ENCODE results near the gene ZNF322. TPM values are rescaled to one million over a fixed set of nuclear protein-coding genes. Genes with fewer than 3 reads are reported as not detected.

Gene ZNF322
- total and polyA plus RNA-seq, 11 donors, result 4.0 to 17.2 (median 11.7) TPM

DNA sequence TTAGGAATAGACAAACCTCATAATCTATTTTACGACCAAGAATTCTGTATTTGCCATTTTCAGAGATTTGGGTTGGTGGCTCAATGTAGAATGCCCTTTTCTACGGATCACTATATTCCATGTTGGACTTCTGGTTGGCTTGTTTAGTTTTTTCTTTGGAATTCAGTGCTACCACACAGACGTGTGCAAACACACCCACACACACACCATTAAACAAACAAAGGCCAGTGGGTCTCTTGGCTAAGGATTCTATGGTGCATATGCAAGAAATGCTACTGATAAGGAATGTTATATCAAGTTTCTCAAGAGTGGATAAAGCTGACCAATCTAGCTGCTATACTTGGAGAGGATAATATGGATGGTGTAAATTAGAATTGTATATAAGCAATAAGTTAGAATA lies 54.7 kb downstream of the ZNF322 start:
- peaks cover 0 to 13% (median 6%) of the 10 kb centered on the region in 9 donors for H3K36me3 ChIP-seq
- 72 to 80% (median 76%) methylated on average over 3 of the region's 3 CpGs for WGBS, 4 donors
- no peak for TF ChIP-seq POLR2A (IDR thresholded peaks at IDR 0.05)
- TF ChIP-seq, protein P1, sequence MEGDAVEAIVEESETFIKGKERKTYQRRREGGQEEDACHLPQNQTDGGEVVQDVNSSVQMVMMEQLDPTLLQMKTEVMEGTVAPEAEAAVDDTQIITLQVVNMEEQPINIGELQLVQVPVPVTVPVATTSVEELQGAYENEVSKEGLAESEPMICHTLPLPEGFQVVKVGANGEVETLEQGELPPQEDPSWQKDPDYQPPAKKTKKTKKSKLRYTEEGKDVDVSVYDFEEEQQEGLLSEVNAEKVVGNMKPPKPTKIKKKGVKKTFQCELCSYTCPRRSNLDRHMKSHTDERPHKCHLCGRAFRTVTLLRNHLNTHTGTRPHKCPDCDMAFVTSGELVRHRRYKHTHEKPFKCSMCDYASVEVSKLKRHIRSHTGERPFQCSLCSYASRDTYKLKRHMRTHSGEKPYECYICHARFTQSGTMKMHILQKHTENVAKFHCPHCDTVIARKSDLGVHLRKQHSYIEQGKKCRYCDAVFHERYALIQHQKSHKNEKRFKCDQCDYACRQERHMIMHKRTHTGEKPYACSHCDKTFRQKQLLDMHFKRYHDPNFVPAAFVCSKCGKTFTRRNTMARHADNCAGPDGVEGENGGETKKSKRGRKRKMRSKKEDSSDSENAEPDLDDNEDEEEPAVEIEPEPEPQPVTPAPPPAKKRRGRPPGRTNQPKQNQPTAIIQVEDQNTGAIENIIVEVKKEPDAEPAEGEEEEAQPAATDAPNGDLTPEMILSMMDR (IDR thresholded peaks at IDR 0.05), result no peak
- ATAC-seq, result no peak
- no peaks in the 10 kb centered on the region for H3K27me3 ChIP-seq
- H3K4me1 ChIP-seq, result no peaks in the 10 kb centered on the region
- H3K4me3 ChIP-seq, result no peak overlapping the region
- no peak overlapping the region for H3K27ac ChIP-seq
- H3K9me3 ChIP-seq, result no peaks in the 10 kb centered on the region
- DNase-seq, result no peak
- intact Hi-C loops (cut with DNase I), result loop anchor here in 3 of 10 donors (5.0 kb wide), 2 partner anchors 473 to 478 kb away; no protein-coding TSS in a partner anchor

- 73 to 80% (median 75%) methylated on average over 3 of the region's 3 CpGs for WGBS, 4 donors
- DNase-seq, result no peak
- Histone ChIP-seq H3K9me3 (no peaks in the 10 kb centered on the region), H3K4me3 (no peak overlapping the region), H3K4me1 (no peaks in the 10 kb centered on the region), H3K27ac (no peak overlapping the region), H3K27me3 (no peaks in the 10 kb centered on the region), H3K36me3 (peaks cover 0 to 21% (median 14%) of the 10 kb centered on the region in 9 donors)
- intact Hi-C loops (cut with DNase I), result no loop called here
- no peak for TF ChIP-seq POLR2A (IDR thresholded peaks at IDR 0.05)
- TF ChIP-seq, protein P1 (IDR thresholded peaks at IDR 0.05), result no peak
- no peak for ATAC-seq
Observed at GRCh38 chr6:26604026-26604425, 55.5 kb downstream of the ZNF322 start.

DNA sequence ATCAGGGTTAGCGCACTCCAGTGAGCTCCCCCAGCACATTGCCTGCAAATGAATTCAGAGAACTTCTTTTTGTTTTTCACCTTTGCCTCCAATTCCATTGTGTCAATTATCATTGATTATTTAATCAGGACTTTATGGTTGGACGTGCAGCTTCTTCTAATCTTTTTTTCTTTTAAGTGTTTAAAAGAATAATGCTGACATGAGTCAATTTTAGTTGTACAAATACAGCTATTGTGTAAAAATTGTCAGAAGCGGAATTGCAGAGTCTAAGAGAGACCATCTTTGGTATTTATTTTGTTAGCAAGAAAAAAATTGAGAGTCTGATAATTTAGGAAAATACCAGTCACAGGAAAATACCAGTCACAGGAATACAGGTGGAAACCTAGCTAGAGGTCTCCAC lies 57.3 kb downstream of the ZNF322 start:
- H3K4me3 ChIP-seq, result no peak overlapping the region
- H3K36me3 ChIP-seq, result peaks cover 0 to 33% (median 27%) of the 10 kb centered on the region in 9 donors
- H3K9me3 ChIP-seq, result no peaks in the 10 kb centered on the region
- ATAC-seq, result no peak
- no peaks in the 10 kb centered on the region for H3K27me3 ChIP-seq
- WGBS, 4 donors, result 87 to 90% (median 89%) methylated on average over 3 of the region's 3 CpGs
- DNase-seq, result no peak
- H3K4me1 ChIP-seq, result peaks cover 0 to 12% (median 9%) of the 10 kb centered on the region in 12 donors
- TF ChIP-seq POLR2A (IDR thresholded peaks at IDR 0.05), result no peak
- intact Hi-C loops (cut with DNase I), result no loop called here
- no peak overlapping the region for H3K27ac ChIP-seq

DNA sequence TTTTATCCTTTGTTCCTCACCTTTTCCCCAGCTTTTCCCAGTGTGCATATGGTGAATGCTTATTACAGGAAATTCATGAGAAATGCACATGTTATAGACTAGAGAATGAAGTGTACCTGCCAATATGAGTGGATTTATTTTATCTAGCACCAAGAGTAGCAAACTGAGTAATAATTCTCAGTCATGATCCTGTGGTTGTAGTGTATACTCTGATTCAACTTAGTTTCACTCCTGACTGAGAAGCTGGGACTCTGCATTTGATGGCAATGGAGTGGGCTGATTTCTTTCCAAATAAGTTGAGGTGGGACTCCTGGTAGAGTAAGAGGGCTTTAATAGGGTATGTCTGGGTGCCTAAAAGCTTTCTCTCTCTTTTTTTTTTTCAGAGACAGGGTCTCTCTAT lies 58.8 kb downstream of the ZNF322 start:
- intact Hi-C loops (cut with DNase I), result no loop called here
- DNase-seq, result no peak
- Histone ChIP-seq H3K27ac (no peak overlapping the region), H3K9me3 (no peaks in the 10 kb centered on the region), H3K27me3 (no peaks in the 10 kb centered on the region), H3K4me1 (peaks cover 0 to 18% (median 9%) of the 10 kb centered on the region in 12 donors), H3K36me3 (peaks cover 0 to 33% (median 27%) of the 10 kb centered on the region in 9 donors), H3K4me3 (no peak overlapping the region)
- no peak for ATAC-seq
- no peak for TF ChIP-seq POLR2A (IDR thresholded peaks at IDR 0.05)
- TF ChIP-seq, protein P1 (IDR thresholded peaks at IDR 0.05), result no peak

DNA sequence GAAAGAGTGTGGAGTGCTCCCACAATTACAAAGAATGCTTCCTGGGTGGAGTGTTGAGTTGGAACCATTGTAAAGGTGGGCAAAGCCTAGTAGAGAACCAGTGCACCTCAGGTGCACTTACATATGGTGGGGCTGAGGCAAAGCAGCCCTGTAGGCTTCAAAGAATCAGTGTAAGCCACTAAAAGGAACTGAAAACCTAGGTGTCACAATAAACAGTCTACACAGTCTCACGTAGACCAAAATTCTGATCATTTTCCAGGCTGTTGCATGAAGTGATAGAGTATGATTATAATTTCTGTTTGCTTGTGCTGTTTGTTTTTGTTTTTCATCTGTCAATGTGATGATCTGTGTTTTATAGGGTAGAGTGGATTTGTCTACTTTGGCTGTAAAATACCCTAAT lies 60.0 kb downstream of the ZNF322 start:
- Histone ChIP-seq H3K9me3 (no peaks in the 10 kb centered on the region), H3K27me3 (peaks cover 0 to 2% (median 0%) of the 10 kb centered on the region in 9 donors), H3K27ac (no peak overlapping the region), H3K36me3 (peaks cover 0 to 33% (median 27%) of the 10 kb centered on the region in 9 donors), H3K4me3 (no peak overlapping the region), H3K4me1 (peaks cover 0 to 28% (median 13%) of the 10 kb centered on the region in 12 donors)
- no peak for TF ChIP-seq POLR2A (IDR thresholded peaks at IDR 0.05)
- TF ChIP-seq, protein P1 (IDR thresholded peaks at IDR 0.05), result no peak
- ATAC-seq, result no peak
- no peak for DNase-seq
- intact Hi-C loops (cut with DNase I), result loop anchor here in 7 of 10 donors (5.0 to 10.0 kb wide), 4 partner anchors 257 to 1265 kb away; a partner anchor contains a TSS
- WGBS, 4 donors, result 70 to 91% (median 88%) methylated on average over 1 of the region's 1 CpG
